Activated CD4-positive, alpha-beta memory T cell treated with anti-CD3 and anti-CD28 coated beads for 36 hours (primary cell): ENCODE results near the gene FLG2. TPM values are rescaled to one million over a fixed set of nuclear protein-coding genes. Genes with fewer than 3 reads are reported as not detected.
"Not testable (repeated sequence)": the region's sequence is repeated elsewhere in the genome, so short reads cannot be mapped to it uniquely, and the experiment has no call there.

ENCODE experiments used
- CTCF ChIA-PET: fragments of 350-600 bp; sonication (Branson Sonifier 250); formaldehyde crosslinking; loops from one replicate; lab custom pipeline; 2021; ENCODE audit warnings: antibody characterized with exemption, inconsistent platforms; lab: Charles Lee
- POLR2A ChIA-PET: fragments of 350-600 bp; sonication (Branson Sonifier 250); formaldehyde crosslinking; loops from one replicate; lab custom pipeline; 2021; ENCODE audit warnings: antibody characterized with exemption; lab: Charles Lee
- DNase-seq: peaks from one replicate; pipeline ENCODE4 v3.0.0-alpha.2; 2020
- H3K27ac Mint-ChIP-seq: one replicate; pipeline ENCODE4 v1.8.0; 2021; ENCODE audit warnings: mixed read lengths
- H3K27me3 Mint-ChIP-seq: one replicate; pipeline ENCODE4 v1.8.0; 2021; ENCODE audit warnings: mixed read lengths
- H3K36me3 Mint-ChIP-seq: one replicate; pipeline ENCODE4 v1.8.0; 2021; ENCODE audit warnings: mixed read lengths
- H3K4me1 Mint-ChIP-seq: one replicate; pipeline ENCODE4 v1.8.0; 2021; ENCODE audit warnings: low read depth, mixed read lengths
- H3K4me3 Mint-ChIP-seq: one replicate; pipeline ENCODE4 v1.8.0; 2021; ENCODE audit warnings: mild to moderate bottlenecking, mixed read lengths
- H3K9me3 Mint-ChIP-seq: one replicate; pipeline ENCODE4 v1.8.0; 2021; ENCODE audit warnings: mixed read lengths
- intact Hi-C: fragments of 100-400 bp; cut with micrococcal nuclease; formaldehyde crosslinking; loops from one replicate; pipeline ENCODE4 v1.15.1; 2023
- total RNA-seq, 2 experiments: library from RNA; stranded (reverse); gene quantifications; one replicate each; pipeline ENCODE4 v1.2.3, GENCODE V29; 2021

FLG2 gene
- total RNA-seq, 2 experiments from 2014 or later = not detected

- no peaks in the 10 kb centered on the region for H3K9me3 Mint-ChIP-seq
- no peak overlapping the region for H3K27ac Mint-ChIP-seq
- no peaks in the 10 kb centered on the region for H3K4me1 Mint-ChIP-seq
- DNase-seq = no peak
- H3K4me3 Mint-ChIP-seq = no peak overlapping the region
- H3K36me3 Mint-ChIP-seq = no peaks in the 10 kb centered on the region
- ChIA-PET POLR2A (no interaction called here), CTCF (interaction anchor here (1.5 to 2.8 kb wide), 3 partner anchors 9 to 102 kb away, joined by 5 to 10 read pairs (median 6); no protein-coding TSS in a partner anchor)
- intact Hi-C loops = no loop called here
- H3K27me3 Mint-ChIP-seq = no peaks in the 10 kb centered on the region
These were observed 3.1 kb downstream of the FLG2 start for GRCh38 chr1:152356736-152357135.

- H3K36me3 Mint-ChIP-seq = no peaks in the 10 kb centered on the region
These were observed 10.2 kb downstream of the FLG2 start for GRCh38 chr1:152349611-152350010.

GRCh38 chr1:152348447-152348846 lies 11.4 kb downstream of the FLG2 start:
- CTCF ChIA-PET = interaction anchor here (1.0 to 2.6 kb wide), 13 partner anchors 11 to 296 kb away, joined by 3 to 55 read pairs (median 4); partner anchors contain the start of gene FLG2
- intact Hi-C loops = loop anchor here (10.0 kb wide), 1 partner anchor 294 kb away; no protein-coding TSS in a partner anchor
- H3K4me1 Mint-ChIP-seq = peaks cover 3% of the 10 kb centered on the region
- DNase-seq = no peak
- no peaks in the 10 kb centered on the region for H3K27me3 Mint-ChIP-seq
- POLR2A ChIA-PET = no interaction called here
- H3K36me3 Mint-ChIP-seq = no peaks in the 10 kb centered on the region
- no peaks in the 10 kb centered on the region for H3K9me3 Mint-ChIP-seq
- H3K27ac Mint-ChIP-seq = no peak overlapping the region
- no peak overlapping the region for H3K4me3 Mint-ChIP-seq

More at GRCh38 chr1:152349611-152350010, 10.2 kb downstream of the FLG2 start:
- DNase-seq = no peak
- POLR2A ChIA-PET = no interaction called here
- H3K4me1 Mint-ChIP-seq = no peaks in the 10 kb centered on the region
- intact Hi-C loops = loop anchor here (10.0 kb wide), 1 partner anchor 295 kb away; no protein-coding TSS in a partner anchor
- H3K4me3 Mint-ChIP-seq = no peak overlapping the region
- no peaks in the 10 kb centered on the region for H3K9me3 Mint-ChIP-seq
- CTCF ChIA-PET = no interaction called here
- H3K27ac Mint-ChIP-seq = no peak overlapping the region
- H3K27me3 Mint-ChIP-seq = no peaks in the 10 kb centered on the region

- CTCF ChIA-PET = interaction anchor here (0.6 to 2.6 kb wide), 23 partner anchors 9 to 294 kb away, joined by 3 to 55 read pairs (median 4); partner anchors contain the start of gene FLG2
- DNase-seq = peak; percentile 46
- H3K27ac Mint-ChIP-seq = no peak overlapping the region
- H3K27me3 Mint-ChIP-seq = peaks cover 3% of the 10 kb centered on the region
- H3K9me3 Mint-ChIP-seq = no peaks in the 10 kb centered on the region
- no peaks in the 10 kb centered on the region for H3K36me3 Mint-ChIP-seq
- H3K4me1 Mint-ChIP-seq = peaks cover 3% of the 10 kb centered on the region
- no peak overlapping the region for H3K4me3 Mint-ChIP-seq
- POLR2A ChIA-PET = no interaction called here
- intact Hi-C loops = loop anchor here (1.0 to 10.0 kb wide), 3 partner anchors 111 to 292 kb away; no protein-coding TSS in a partner anchor
These were observed 12.6 kb downstream of the FLG2 start for GRCh38 chr1:152347116-152347728.

- H3K36me3 Mint-ChIP-seq = no peaks in the 10 kb centered on the region
These were observed 15.4 kb downstream of the FLG2 start for GRCh38 chr1:152344438-152344837.

GRCh38 chr1:152343006-152343405 lies 16.8 kb downstream of the FLG2 start:
- POLR2A ChIA-PET = no interaction called here
- CTCF ChIA-PET = interaction anchor here (0.5 to 1.9 kb wide), 5 partner anchors 19 to 191 kb away, joined by 3 to 7 read pairs (median 6); no protein-coding TSS in a partner anchor
- Mint-ChIP-seq H3K27me3 (peaks cover 18% of the 10 kb centered on the region), H3K4me3 (no peak overlapping the region), H3K4me1 (peaks cover 3% of the 10 kb centered on the region), H3K27ac (no peak overlapping the region), H3K36me3 (no peaks in the 10 kb centered on the region), H3K9me3 (no peaks in the 10 kb centered on the region)
- intact Hi-C loops = loop anchor here (10.0 kb wide), 1 partner anchor 288 kb away; no protein-coding TSS in a partner anchor
- DNase-seq = no peak

More at GRCh38 chr1:152344438-152344837, 15.4 kb downstream of the FLG2 start:
- Mint-ChIP-seq H3K4me1 (peaks cover 3% of the 10 kb centered on the region), H3K27me3 (peaks cover 15% of the 10 kb centered on the region), H3K4me3 (no peak overlapping the region), H3K27ac (no peak overlapping the region), H3K9me3 (no peaks in the 10 kb centered on the region)
- intact Hi-C loops = loop anchor here (10.0 kb wide), 1 partner anchor 290 kb away; no protein-coding TSS in a partner anchor
- DNase-seq = no peak
- POLR2A ChIA-PET = no interaction called here
- CTCF ChIA-PET = interaction anchor here (1.3 to 2.2 kb wide), 3 partner anchors 96 to 159 kb away, joined by 3 to 15 read pairs (median 6); no protein-coding TSS in a partner anchor

- Mint-ChIP-seq H3K27ac (no peak overlapping the region), H3K27me3 (peaks cover 15% of the 10 kb centered on the region), H3K4me1 (no peaks in the 10 kb centered on the region), H3K9me3 (no peaks in the 10 kb centered on the region), H3K36me3 (no peaks in the 10 kb centered on the region), H3K4me3 (no peak overlapping the region)
- DNase-seq = no peak
- intact Hi-C loops = no loop called here
- ChIA-PET CTCF (interaction anchor here (1.4 kb wide), 1 partner anchor 123 kb away, joined by 3 read pairs; no protein-coding TSS in a partner anchor), POLR2A (no interaction called here)
These were observed 24.4 kb downstream of the FLG2 start for GRCh38 chr1:152335399-152335798.

GRCh38 chr1:152328801-152329391 lies 30.9 kb downstream of the FLG2 start:
- no peaks in the 10 kb centered on the region for H3K36me3 Mint-ChIP-seq
- no peak overlapping the region for H3K27ac Mint-ChIP-seq
- no peaks in the 10 kb centered on the region for H3K9me3 Mint-ChIP-seq
- DNase-seq = no peak
- no peaks in the 10 kb centered on the region for H3K4me1 Mint-ChIP-seq
- intact Hi-C loops = no loop called here
- ChIA-PET CTCF (no interaction called here), POLR2A (no interaction called here)
- peaks cover 4% of the 10 kb centered on the region for H3K27me3 Mint-ChIP-seq
- H3K4me3 Mint-ChIP-seq = no peak overlapping the region

GRCh38 chr1:152325111-152325510 lies 34.7 kb downstream of the FLG2 start, which contains the start of gene FLG:
Gene FLG (minus strand): TSS chr1:152325239. CDS start chr1:152315456, 9,783 bp downstream.
- no peaks in the 10 kb centered on the region for H3K9me3 Mint-ChIP-seq
- DNase-seq = no peak
- no peak within 1 kb of the TSS for H3K4me3 Mint-ChIP-seq
- H3K4me1 Mint-ChIP-seq = no peaks in the 10 kb centered on the region
- peaks cover 4% of the 10 kb centered on the region for H3K27me3 Mint-ChIP-seq
- ChIA-PET CTCF (interaction anchor here (1.1 kb wide), 1 partner anchor 133 kb away, joined by 4 read pairs; no protein-coding TSS in a partner anchor), POLR2A (no interaction called here)
- H3K27ac Mint-ChIP-seq = no peak within 1 kb of the TSS
- no peaks in the 10 kb centered on the region for H3K36me3 Mint-ChIP-seq
- intact Hi-C loops = no loop called here

GRCh38 chr1:152313970-152314369 lies 45.8 kb downstream of the FLG2 start:
- intact Hi-C loops = no loop called here
- CTCF ChIA-PET = no interaction called here
- no peak for DNase-seq
- H3K4me1 Mint-ChIP-seq = no peaks in the 10 kb centered on the region
- no peak overlapping the region for H3K27ac Mint-ChIP-seq
- no peaks in the 10 kb centered on the region for H3K36me3 Mint-ChIP-seq
- POLR2A ChIA-PET = no interaction called here
- H3K9me3 Mint-ChIP-seq = no peaks in the 10 kb centered on the region
- H3K4me3 Mint-ChIP-seq = no peak overlapping the region
- peaks cover 14% of the 10 kb centered on the region for H3K27me3 Mint-ChIP-seq

- Mint-ChIP-seq H3K36me3 (no peaks in the 10 kb centered on the region), H3K4me1 (no peaks in the 10 kb centered on the region), H3K27ac (no peak overlapping the region), H3K4me3 (no peak overlapping the region), H3K27me3 (peaks cover 14% of the 10 kb centered on the region), H3K9me3 (no peaks in the 10 kb centered on the region)
- POLR2A ChIA-PET = no interaction called here
- CTCF ChIA-PET = no interaction called here
- intact Hi-C loops = no loop called here
- DNase-seq = no peak
These were observed 46.4 kb downstream of the FLG2 start for GRCh38 chr1:152313319-152313801.

- H3K27ac Mint-ChIP-seq, CTCF ChIA-PET, DNase-seq, H3K4me1 Mint-ChIP-seq, H3K9me3 Mint-ChIP-seq, H3K4me3 Mint-ChIP-seq, POLR2A ChIA-PET, H3K36me3 Mint-ChIP-seq, intact Hi-C loops: not testable (repeated sequence)
- peaks cover 14% of the 10 kb centered on the region for H3K27me3 Mint-ChIP-seq
These were observed 47.6 kb downstream of the FLG2 start for GRCh38 chr1:152312169-152312568.
